ENCODE results near the gene ABCA9. TPM values are rescaled to one million over a fixed set of nuclear protein-coding genes. Genes with fewer than 3 reads are reported as not detected.
"Not testable (repeated sequence)": the region's sequence is repeated elsewhere in the genome, so short reads cannot be mapped to it uniquely, and the experiment has no call there.

ABCA9 gene
- total and polyA plus RNA-seq, 2 experiments from 2014 or later: not detected

DNA sequence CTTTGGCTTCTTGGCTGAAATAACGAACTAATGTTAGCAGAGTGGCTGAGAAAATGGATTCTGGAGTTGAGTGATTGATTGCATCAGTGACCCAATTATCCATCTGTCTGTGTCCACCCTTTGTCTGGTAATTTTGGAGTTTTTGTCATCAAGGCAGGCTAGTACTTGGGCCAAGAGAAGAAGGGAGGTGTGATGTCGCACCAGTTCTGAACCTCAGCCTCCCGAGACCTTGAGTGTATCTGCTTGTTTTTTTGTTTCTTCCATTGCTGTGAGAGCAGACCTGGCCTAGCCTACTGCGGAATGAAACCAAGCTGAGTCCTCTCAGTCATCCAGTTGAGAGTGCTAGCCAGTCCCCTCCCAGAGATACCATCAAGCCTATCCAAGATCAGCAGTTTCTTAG is 110.0 kb downstream of the ABCA9 start (continued):
- TF ChIP-seq, protein P1, sequence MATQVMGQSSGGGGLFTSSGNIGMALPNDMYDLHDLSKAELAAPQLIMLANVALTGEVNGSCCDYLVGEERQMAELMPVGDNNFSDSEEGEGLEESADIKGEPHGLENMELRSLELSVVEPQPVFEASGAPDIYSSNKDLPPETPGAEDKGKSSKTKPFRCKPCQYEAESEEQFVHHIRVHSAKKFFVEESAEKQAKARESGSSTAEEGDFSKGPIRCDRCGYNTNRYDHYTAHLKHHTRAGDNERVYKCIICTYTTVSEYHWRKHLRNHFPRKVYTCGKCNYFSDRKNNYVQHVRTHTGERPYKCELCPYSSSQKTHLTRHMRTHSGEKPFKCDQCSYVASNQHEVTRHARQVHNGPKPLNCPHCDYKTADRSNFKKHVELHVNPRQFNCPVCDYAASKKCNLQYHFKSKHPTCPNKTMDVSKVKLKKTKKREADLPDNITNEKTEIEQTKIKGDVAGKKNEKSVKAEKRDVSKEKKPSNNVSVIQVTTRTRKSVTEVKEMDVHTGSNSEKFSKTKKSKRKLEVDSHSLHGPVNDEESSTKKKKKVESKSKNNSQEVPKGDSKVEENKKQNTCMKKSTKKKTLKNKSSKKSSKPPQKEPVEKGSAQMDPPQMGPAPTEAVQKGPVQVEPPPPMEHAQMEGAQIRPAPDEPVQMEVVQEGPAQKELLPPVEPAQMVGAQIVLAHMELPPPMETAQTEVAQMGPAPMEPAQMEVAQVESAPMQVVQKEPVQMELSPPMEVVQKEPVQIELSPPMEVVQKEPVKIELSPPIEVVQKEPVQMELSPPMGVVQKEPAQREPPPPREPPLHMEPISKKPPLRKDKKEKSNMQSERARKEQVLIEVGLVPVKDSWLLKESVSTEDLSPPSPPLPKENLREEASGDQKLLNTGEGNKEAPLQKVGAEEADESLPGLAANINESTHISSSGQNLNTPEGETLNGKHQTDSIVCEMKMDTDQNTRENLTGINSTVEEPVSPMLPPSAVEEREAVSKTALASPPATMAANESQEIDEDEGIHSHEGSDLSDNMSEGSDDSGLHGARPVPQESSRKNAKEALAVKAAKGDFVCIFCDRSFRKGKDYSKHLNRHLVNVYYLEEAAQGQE (IDR thresholded peaks at IDR 0.05; ENCODE audit: unreplicated experiment): no peak

DNA sequence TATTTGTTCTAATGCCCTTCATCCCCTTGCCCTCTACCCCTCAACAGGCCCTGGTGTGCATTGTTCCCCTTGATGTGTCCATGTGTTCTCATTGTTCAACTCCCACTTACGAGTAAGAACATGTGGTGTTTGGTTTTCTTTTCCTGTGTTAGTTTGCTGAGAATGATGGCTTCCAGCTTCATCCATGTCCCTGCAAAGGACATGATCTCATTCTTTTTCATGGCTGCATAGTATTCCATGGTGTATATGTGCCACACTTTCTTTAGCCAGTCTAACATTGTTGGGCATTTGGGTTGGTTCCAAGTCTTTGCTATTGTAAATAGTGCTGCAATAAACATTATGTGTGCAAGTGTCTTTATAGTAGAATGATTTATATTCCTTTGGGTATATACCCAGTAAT is 112.9 kb downstream of the ABCA9 start:
- H3F3A ChIP-seq (replicated peaks; ENCODE audit: low read depth); H3K36me3 ChIP-seq (ENCODE audit: insufficient read depth); H3K4me1 ChIP-seq (ENCODE audit: insufficient read depth); H3K4me3 ChIP-seq; H3K27ac ChIP-seq (ENCODE audit: low read depth); H3K4me1 Mint-ChIP-seq; DNase-seq (ENCODE audit: low spot score); H3K4me3 Mint-ChIP-seq; H3K27ac Mint-ChIP-seq; H3K9me2 ChIP-seq (ENCODE audit: insufficient read depth); H3K36me3 Mint-ChIP-seq (ENCODE audit: low read depth); H3K79me2 ChIP-seq (replicated peaks; ENCODE audit: insufficient read depth); H2AFZ ChIP-seq; H4K20me1 ChIP-seq (replicated peaks; ENCODE audit: insufficient read depth); H3K27me3 Mint-ChIP-seq (ENCODE audit: insufficient read depth, low read depth, poor library complexity); ATAC-seq; H3K9me3 Mint-ChIP-seq; H3K4me2 ChIP-seq; H3K27me3 ChIP-seq (ENCODE audit: insufficient read depth): not testable (repeated sequence)

DNA sequence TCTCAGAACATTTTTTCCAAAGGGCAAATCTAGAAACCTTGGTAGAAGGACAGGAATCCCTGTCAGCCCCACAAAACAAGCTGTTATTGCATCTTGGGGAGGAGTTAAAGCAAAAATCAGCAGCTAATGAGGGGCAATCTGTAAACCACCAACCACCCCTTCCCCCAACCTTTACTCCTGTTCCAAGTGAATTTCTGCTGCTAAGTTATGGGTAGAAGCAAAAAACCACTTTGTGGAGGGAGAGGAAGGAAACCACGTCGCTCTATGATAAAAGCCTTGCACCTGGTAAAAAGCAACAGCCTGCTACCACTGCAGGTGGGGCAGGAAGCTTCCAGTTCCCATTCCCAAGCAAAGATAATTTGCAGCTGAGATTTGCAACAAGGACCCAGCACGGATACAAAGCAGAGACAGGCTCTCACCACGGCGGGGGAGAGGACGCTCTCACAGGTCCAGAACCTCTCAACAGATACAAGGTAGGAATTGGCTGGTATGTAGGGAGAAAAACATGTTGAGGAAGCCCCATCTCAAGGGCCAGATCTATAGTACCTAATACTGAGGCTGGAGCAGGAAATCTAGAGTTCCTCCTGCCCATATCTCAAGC is 116.2 kb downstream of the ABCA9 start:
- Mint-ChIP-seq H3K27ac (no peak overlapping the region), H3K4me3 (no peak overlapping the region)
- no peak for TF ChIP-seq CREB1 (CRISPR knock-in tag; IDR thresholded peaks at IDR 0.05; ENCODE audit: low read depth)
- TF ChIP-seq NANOG (IDR thresholded peaks at IDR 0.05; ENCODE audit: borderline replicate concordance): no peak
- no peak for TF ChIP-seq ZNF114 (CRISPR knock-in tag; IDR thresholded peaks at IDR 0.05)
- TF ChIP-seq POLR2AphosphoS5 (IDR thresholded peaks at IDR 0.05; ENCODE audit: low read depth): no peak
- no peak for TF ChIP-seq STAT1 (IDR thresholded peaks at IDR 0.05; ENCODE audit: unreplicated experiment)
- TF ChIP-seq, protein P1 (IDR thresholded peaks at IDR 0.05; ENCODE audit: unreplicated experiment): no peak
- TF ChIP-seq, protein P2, sequence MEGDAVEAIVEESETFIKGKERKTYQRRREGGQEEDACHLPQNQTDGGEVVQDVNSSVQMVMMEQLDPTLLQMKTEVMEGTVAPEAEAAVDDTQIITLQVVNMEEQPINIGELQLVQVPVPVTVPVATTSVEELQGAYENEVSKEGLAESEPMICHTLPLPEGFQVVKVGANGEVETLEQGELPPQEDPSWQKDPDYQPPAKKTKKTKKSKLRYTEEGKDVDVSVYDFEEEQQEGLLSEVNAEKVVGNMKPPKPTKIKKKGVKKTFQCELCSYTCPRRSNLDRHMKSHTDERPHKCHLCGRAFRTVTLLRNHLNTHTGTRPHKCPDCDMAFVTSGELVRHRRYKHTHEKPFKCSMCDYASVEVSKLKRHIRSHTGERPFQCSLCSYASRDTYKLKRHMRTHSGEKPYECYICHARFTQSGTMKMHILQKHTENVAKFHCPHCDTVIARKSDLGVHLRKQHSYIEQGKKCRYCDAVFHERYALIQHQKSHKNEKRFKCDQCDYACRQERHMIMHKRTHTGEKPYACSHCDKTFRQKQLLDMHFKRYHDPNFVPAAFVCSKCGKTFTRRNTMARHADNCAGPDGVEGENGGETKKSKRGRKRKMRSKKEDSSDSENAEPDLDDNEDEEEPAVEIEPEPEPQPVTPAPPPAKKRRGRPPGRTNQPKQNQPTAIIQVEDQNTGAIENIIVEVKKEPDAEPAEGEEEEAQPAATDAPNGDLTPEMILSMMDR (conservative IDR thresholded peaks at IDR 0.05; ENCODE audit: low read depth in 2 of 2): no peak
- TF ChIP-seq, protein P3, sequence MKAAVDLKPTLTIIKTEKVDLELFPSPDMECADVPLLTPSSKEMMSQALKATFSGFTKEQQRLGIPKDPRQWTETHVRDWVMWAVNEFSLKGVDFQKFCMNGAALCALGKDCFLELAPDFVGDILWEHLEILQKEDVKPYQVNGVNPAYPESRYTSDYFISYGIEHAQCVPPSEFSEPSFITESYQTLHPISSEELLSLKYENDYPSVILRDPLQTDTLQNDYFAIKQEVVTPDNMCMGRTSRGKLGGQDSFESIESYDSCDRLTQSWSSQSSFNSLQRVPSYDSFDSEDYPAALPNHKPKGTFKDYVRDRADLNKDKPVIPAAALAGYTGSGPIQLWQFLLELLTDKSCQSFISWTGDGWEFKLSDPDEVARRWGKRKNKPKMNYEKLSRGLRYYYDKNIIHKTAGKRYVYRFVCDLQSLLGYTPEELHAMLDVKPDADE (IDR thresholded peaks at IDR 0.05): no peak
- TF ChIP-seq EZH2 (IDR thresholded peaks at IDR 0.05; ENCODE audit: low read depth, unreplicated experiment): no peak
- no peak for TF ChIP-seq EZH2phosphoT487 (IDR thresholded peaks at IDR 0.05; ENCODE audit: unreplicated experiment)
- TF ChIP-seq JUNB (IDR thresholded peaks at IDR 0.05; ENCODE audit: unreplicated experiment): no peak
- no peak for TF ChIP-seq ZNF331 (CRISPR knock-in tag; IDR thresholded peaks at IDR 0.05; ENCODE audit: low read depth)

More for the DNA sequence above, 116.2 kb downstream of the ABCA9 start:
- H3K4me1 ChIP-seq (ENCODE audit: insufficient read depth): no peaks in the 10 kb centered on the region
- H3K27me3 Mint-ChIP-seq (ENCODE audit: insufficient read depth, low read depth, poor library complexity): no peaks in the 10 kb centered on the region
- H3K9me3 Mint-ChIP-seq: 0 out of 3 replicates have a peak, but pooled peaks cover 3% of the 10 kb centered on the region
- no peaks in the 10 kb centered on the region for H3K79me2 ChIP-seq (replicated peaks; ENCODE audit: insufficient read depth)
- no peaks in the 10 kb centered on the region for H3F3A ChIP-seq (replicated peaks; ENCODE audit: low read depth)
- no peak overlapping the region for H3K27ac ChIP-seq (ENCODE audit: low read depth)
- no peaks in the 10 kb centered on the region for H4K20me1 ChIP-seq (replicated peaks; ENCODE audit: insufficient read depth)
- no peak overlapping the region for H3K4me2 ChIP-seq
- H3K4me1 Mint-ChIP-seq: no peaks in the 10 kb centered on the region
- H2AFZ ChIP-seq: 0 out of 2 replicates have a peak overlapping the region, but pooled peaks have one; percentile 14
- DNase-seq (ENCODE audit: low spot score): no peak
- no peaks in the 10 kb centered on the region for H3K36me3 ChIP-seq (ENCODE audit: insufficient read depth)
- no peak for ATAC-seq
- no peaks in the 10 kb centered on the region for H3K36me3 Mint-ChIP-seq (ENCODE audit: low read depth)
- no peak overlapping the region for H3K4me3 ChIP-seq
- no peaks in the 10 kb centered on the region for H3K9me2 ChIP-seq (ENCODE audit: insufficient read depth)
- no peaks in the 10 kb centered on the region for H3K27me3 ChIP-seq (ENCODE audit: insufficient read depth)
